Transverse colon (tissue), 4 donors: ENCODE results near the gene TBL1Y.

Experiments used
- CTCF ChIP-seq, 5 experiments: fragments of 200-600 bp in 3 of 5; fragments of 450-650 bp in 2 of 5; sonication (generic) in 3 of 5; IDR thresholded peaks; 1 replicate in 2 of 5; 2 replicates in 3 of 5; pipeline ENCODE4 v1.5.1; 2016 to 2017; ENCODE audit warnings: antibody characterized with exemption in 5 of 5, inconsistent platforms in 3 of 5, mild to moderate bottlenecking in 2 of 5, moderate library complexity in 1 of 5
- EP300 ChIP-seq: sonication (generic); formaldehyde crosslinking; IDR thresholded peaks from one replicate; pipeline ENCODE4 v1.6.1; 2017; ENCODE audit warnings: antibody characterized with exemption, low read depth
- POLR2A ChIP-seq: fragments of 450-650 bp; IDR thresholded peaks from one replicate; pipeline ENCODE4 v1.6.1; 2016; ENCODE audit warnings: antibody characterized with exemption, mild to moderate bottlenecking, moderate library complexity
- POLR2AphosphoS5 ChIP-seq, 3 donors: sonication (generic); formaldehyde crosslinking; IDR thresholded peaks; one replicate each; pipeline ENCODE4 v1.6.1; 2016; ENCODE audit warnings: antibody characterized with exemption in 3 of 3

- TF ChIP-seq CTCF (IDR thresholded peaks at IDR 0.05) (no peak), POLR2AphosphoS5 (IDR thresholded peaks at IDR 0.05) (no peak), POLR2A (no peak), EP300 (no peak)
Measured at GRCh38 chrY:7016521-7016920, 106.0 kb downstream of the TBL1Y start.
